Raji (cell line): ENCODE measurements around the gene FCRLA.

ENCODE experiments used
- POLR2A ChIP-seq: IDR thresholded peaks from 2 replicates; pipeline ENCODE4 v1.6.1; 2011; ENCODE audit warnings: low read depth, low read length, control low read depth; ENCODE audit not compliant: insufficient read depth

The FCRLA gene

GRCh38 chr1:161719325-161719611 is 12.2 kb downstream of the FCRLA start:
- TF ChIP-seq POLR2A: no peak

GRCh38 chr1:161720422-161720821 is 13.4 kb downstream of the FCRLA start:
- TF ChIP-seq POLR2A: peak; percentile 25; the same call in 1 of the 2 replicates

- TF ChIP-seq POLR2A: 0 out of 2 replicates have a peak, but pooled peaks have one; percentile 12
Measured at GRCh38 chr1:161720956-161721737, 14.1 kb downstream of the FCRLA start, which contains the start of gene FCRLB. Gene FCRLB (plus strand): TSS chr1:161721544. CDS start chr1:161722673, 1,129 bp downstream.

- TF ChIP-seq POLR2A: no peak
Measured at GRCh38 chr1:161721738-161722343, 14.8 kb downstream of the FCRLA start.

GRCh38 chr1:161722406-161722805 is 15.4 kb downstream of the FCRLA start:
- no peak for TF ChIP-seq POLR2A

- no peak for TF ChIP-seq POLR2A
Measured at GRCh38 chr1:161723459-161724141, 16.6 kb downstream of the FCRLA start.

GRCh38 chr1:161725908-161726472 is 19.0 kb downstream of the FCRLA start:
- TF ChIP-seq POLR2A: peak; percentile 47; the same call in 1 of the 2 replicates

GRCh38 chr1:161726473-161727255 is 19.6 kb downstream of the FCRLA start:
- peak; percentile 97 for TF ChIP-seq POLR2A

GRCh38 chr1:161727256-161727924 is 20.4 kb downstream of the FCRLA start:
- no peak for TF ChIP-seq POLR2A

- TF ChIP-seq POLR2A: no peak
Measured at GRCh38 chr1:161728376-161729226, 21.6 kb downstream of the FCRLA start.

- no peak for TF ChIP-seq POLR2A
Measured at GRCh38 chr1:161730050-161730564, 23.1 kb downstream of the FCRLA start.

GRCh38 chr1:161731241-161731640 is 24.2 kb downstream of the FCRLA start:
- no peak for TF ChIP-seq POLR2A
